SK-N-SH (cell line): ENCODE results near the gene ZNF526. TPM values are rescaled to one million over a fixed set of nuclear protein-coding genes. Genes with fewer than 3 reads are reported as not detected.

Experiments
- CTCF ChIA-PET: fragments of 300-600, 350-600 bp; formaldehyde crosslinking; extraction: SDS; loops from one replicate; lab custom pipeline; 2021; lab: Yijun Ruan, JAX
- POLR2A ChIA-PET: fragments of 350-600 bp; sonication (Branson Sonifier 250); formaldehyde crosslinking; extraction: SDS; loops from one replicate; lab custom pipeline; 2020; ENCODE audit warnings: antibody characterized with exemption, inconsistent platforms; lab: Yijun Ruan, JAX
- DNase-seq: peaks from one replicate; pipeline ENCODE4 v3.0.0; 2012
- H2AFZ ChIP-seq: fragments of 200-600 bp; sonication (generic); 2 replicates; pipeline ENCODE4 v1.8.1; 2016; ENCODE audit warnings: antibody characterized with exemption, mild to moderate bottlenecking, low read depth
- H3F3A ChIP-seq: fragments of 200-600 bp; sonication (generic); replicated peaks from 2 replicates; pipeline ENCODE3; 2016; ENCODE audit warnings: antibody characterized with exemption, mild to moderate bottlenecking; ENCODE audit not compliant: insufficient read depth
- H3K27ac ChIP-seq, 2 experiments: fragments of 200-500 bp in 1 of 2; fragments of 200-600 bp in 1 of 2; sonication (Bioruptor generic) in 1 of 2; sonication (generic), shearing (Covaris generic) in 1 of 2; 2 replicates each; pipeline versions ENCODE4 v1.5.1 to v1.6.1; 2014 to 2016; ENCODE audit warnings: low read depth in 2 of 2, inconsistent platforms in 1 of 2, low read length in 1 of 2, mild to moderate bottlenecking in 1 of 2, mixed read lengths in 1 of 2
- H3K27me3 ChIP-seq: fragments of 200-600 bp; sonication (generic), shearing (Covaris generic); 2 replicates; pipeline ENCODE4 v1.6.1; 2016; ENCODE audit warnings: mixed run types; ENCODE audit not compliant: insufficient read depth
- H3K36me3 ChIP-seq, 2 experiments: fragments of 200-500 bp in 1 of 2; fragments of 200-600 bp in 1 of 2; sonication (Bioruptor generic) in 1 of 2; sonication (generic) in 1 of 2; replicated peaks in 1 of 2; 2 replicates each; pipeline versions ENCODE3 to v1.5.1; 2014 to 2016; ENCODE audit warnings: low read length in 1 of 2, mild to moderate bottlenecking in 1 of 2; ENCODE audit not compliant: insufficient read depth in 2 of 2, control insufficient read depth in 1 of 2
- H3K4me1 ChIP-seq, 2 experiments: fragments of 200-500 bp in 1 of 2; fragments of 200-600 bp in 1 of 2; sonication (Bioruptor generic) in 1 of 2; sonication (generic), shearing (Covaris generic) in 1 of 2; 2 replicates each; pipeline versions ENCODE4 v1.5.1 to v1.6.1; 2014 to 2016; ENCODE audit warnings: low read depth in 1 of 2, low read length in 1 of 2, mixed run types in 1 of 2; ENCODE audit not compliant: insufficient read depth in 2 of 2, control insufficient read depth in 1 of 2
- H3K4me2 ChIP-seq: fragments of 200-600 bp; sonication (generic), shearing (Covaris generic); 2 replicates; pipeline ENCODE4 v1.6.1; 2017; ENCODE audit warnings: mixed run types
- H3K4me3 ChIP-seq, 2 experiments: fragments of 200-500 bp in 1 of 2; fragments of 200-600 bp in 1 of 2; sonication (Bioruptor generic) in 1 of 2; sonication (generic), shearing (Covaris generic) in 1 of 2; 2 replicates each; pipeline versions ENCODE4 v1.5.1 to v1.8.1; 2014 to 2016; ENCODE audit warnings: low read depth in 2 of 2, inconsistent platforms in 1 of 2, low read length in 1 of 2, mild to moderate bottlenecking in 1 of 2, mixed read lengths in 1 of 2, moderate library complexity in 1 of 2
- H3K79me2 ChIP-seq: fragments of 200-600 bp; sonication (generic); 2 replicates; pipeline ENCODE4 v1.8.1; 2017; ENCODE audit warnings: mild to moderate bottlenecking; ENCODE audit not compliant: insufficient read depth
- H3K9ac ChIP-seq: fragments of 200-600 bp; sonication (generic); 2 replicates; pipeline ENCODE4 v1.6.1; 2017; ENCODE audit warnings: mixed run types
- H3K9me2 ChIP-seq: fragments of 200-600 bp; sonication (generic); 2 replicates; pipeline ENCODE4 v1.6.1; 2017; ENCODE audit warnings: mixed run types
- H3K9me3 ChIP-seq: fragments of 200-600 bp; sonication (generic); 2 replicates; pipeline ENCODE4 v1.6.1; 2017; ENCODE audit warnings: mixed run types, mild to moderate bottlenecking, moderate library complexity
- H4K20me1 ChIP-seq: fragments of 200-600 bp; sonication (generic); 2 replicates; pipeline ENCODE4 v1.6.1; 2017; ENCODE audit warnings: mild to moderate bottlenecking, mixed run types; ENCODE audit not compliant: insufficient read depth
- CHD2 ChIP-seq: fragments of 150-350 bp; IDR thresholded peaks from 2 replicates; pipeline ENCODE4 v1.6.1; 2018; ENCODE audit warnings: low read length; ENCODE audit not compliant: partially characterized antibody
- CTCF ChIP-seq: fragments of 200-600 bp; sonication (generic); IDR thresholded peaks from 2 replicates; pipeline ENCODE4 v1.6.1; 2017; ENCODE audit warnings: antibody characterized with exemption, mild to moderate bottlenecking, moderate library complexity
- ELF1 ChIP-seq: IDR thresholded peaks from 2 replicates; pipeline ENCODE4 v1.4.0; 2012
- EP300 ChIP-seq, 2 experiments: IDR thresholded peaks; 2 replicates each; pipeline versions ENCODE4 v1.4.0 to v1.6.1; 2012; ENCODE audit warnings: borderline replicate concordance in 1 of 2, low read depth in 1 of 2, low read length in 1 of 2
- EZH2phosphoT487 ChIP-seq: fragments of 200-600 bp; sonication (generic); IDR thresholded peaks from 2 replicates; pipeline ENCODE4 v1.6.1; 2017; ENCODE audit warnings: low read depth, mixed run types, mild to moderate bottlenecking, antibody characterized with exemption, moderate library complexity, borderline replicate concordance
- FOXM1 ChIP-seq: IDR thresholded peaks from 2 replicates; pipeline ENCODE4 v1.4.0; 2012; ENCODE audit warnings: low read depth, mild to moderate bottlenecking
- GABPA ChIP-seq: IDR thresholded peaks from 2 replicates; pipeline ENCODE4 v1.4.0; 2012; ENCODE audit warnings: low read depth, mild to moderate bottlenecking
- GATA2 ChIP-seq: sonication (generic); formaldehyde crosslinking; IDR thresholded peaks from 2 replicates; pipeline ENCODE4 v1.5.0; 2020; ENCODE audit warnings: mild to moderate bottlenecking, missing genetic modification reagents
- JUND ChIP-seq: IDR thresholded peaks from 2 replicates; pipeline ENCODE4 v1.4.0; 2012
- MXI1 ChIP-seq: IDR thresholded peaks from 2 replicates; pipeline ENCODE4 v1.6.1; 2012; ENCODE audit warnings: mild to moderate bottlenecking, low read depth, low read length, improper control_type of control experiment
- NRF1 ChIP-seq: IDR thresholded peaks from 2 replicates; pipeline ENCODE4 v1.6.1; 2012; ENCODE audit warnings: low read depth, mild to moderate bottlenecking, low read length
- RAD21 ChIP-seq: IDR thresholded peaks from 2 replicates; pipeline ENCODE4 v1.6.1; 2012; ENCODE audit warnings: mild to moderate bottlenecking, low read length
- RCOR1 ChIP-seq: fragments of 150-350 bp; IDR thresholded peaks from 2 replicates; pipeline ENCODE4 v1.6.1; 2017; ENCODE audit warnings: antibody characterized with exemption, low read length
- RFX5 ChIP-seq: IDR thresholded peaks from 2 replicates; pipeline ENCODE4 v1.6.1; 2012; ENCODE audit warnings: mild to moderate bottlenecking, improper control_type of control experiment, low read length
- SIN3A ChIP-seq: IDR thresholded peaks from 2 replicates; pipeline ENCODE4 v1.6.1; 2012; ENCODE audit warnings: low read depth, mild to moderate bottlenecking, low read length, moderate library complexity, borderline replicate concordance
- SMC3 ChIP-seq: IDR thresholded peaks from 2 replicates; pipeline ENCODE4 v1.6.1; 2012; ENCODE audit warnings: low read depth, low read length, improper control_type of control experiment
- TCF12 ChIP-seq: IDR thresholded peaks from 2 replicates; pipeline ENCODE4 v1.4.0; 2012
- USF1 ChIP-seq: IDR thresholded peaks from 2 replicates; pipeline ENCODE4 v1.4.0; 2012; ENCODE audit warnings: low read depth, borderline replicate concordance
- USF2 ChIP-seq: fragments of 150-350 bp; IDR thresholded peaks from 2 replicates; pipeline ENCODE4 v1.6.1; 2017; ENCODE audit warnings: antibody characterized with exemption, low read length, low read depth, borderline replicate concordance
- YY1 ChIP-seq: IDR thresholded peaks from 2 replicates; pipeline ENCODE4 v1.4.0; 2012; ENCODE audit warnings: low read depth, mild to moderate bottlenecking
- ZBTB33 ChIP-seq: IDR thresholded peaks from 2 replicates; pipeline ENCODE4 v1.4.0; 2012; ENCODE audit warnings: low read depth, borderline replicate concordance
- WGBS: methylation state at CpG from one replicate; pipeline ENCODE4 v1.1.6; 2017; ENCODE audit warnings: low lambda C conversion rate; 5-methylcytosine and 5-hydroxymethylcytosine counted together
- polyA plus RNA-seq, 3 experiments: library from polyadenylated mRNA; depleted of rRNA; stranded (reverse); fragments of >200 nt; gene quantifications; 2 replicates each; pipeline ENCODE4 v1.2.3, GENCODE V29; 2012
- TF ChIP-seq, protein P1 (sequence below): IDR thresholded peaks from 2 replicates; pipeline ENCODE4 v1.4.0; 2012; ENCODE audit warnings: low read depth

The ZNF526 gene
- polyA plus RNA-seq, 1 of the 3 experiments (the other 2 are of a cell fraction): 3.5 TPM

GRCh38 chr19:42176990-42177685 lies 43.0 kb upstream of the ZNF526 start:
- Histone ChIP-seq H4K20me1 (no peaks in the 10 kb centered on the region), H2AFZ (peak overlapping the region; percentile 59; the same call in 1 of the 2 replicates), H3K9me3 (no peaks in the 10 kb centered on the region), H3K27me3 (peaks cover 37% of the 10 kb centered on the region), H3K36me3 (no peaks in the 10 kb centered on the region), H3K9ac (peak overlapping the region; percentile 39; the same call in 1 of the 2 replicates), H3K4me3 (peak overlapping the region; percentile 52 to 78), H3K27ac (peak overlapping the region in 1 of 2 experiments; percentile 41; a peak in 1 of 4 replicates), H3K9me2 (no peaks in the 10 kb centered on the region), H3K4me1 (peaks cover 0 to 11% of the 10 kb centered on the region in 2 experiments; a peak in 1 of 4 replicates), H3K79me2 (no peaks in the 10 kb centered on the region), H3F3A (peaks cover 12% of the 10 kb centered on the region), H3K4me2 (peak overlapping the region; percentile 91)
- DNase-seq: peak; percentile 91
- ChIA-PET CTCF (interaction anchor here (0.8 to 3.9 kb wide), 14 partner anchors 10 to 103 kb away, joined by 3 to 32 read pairs (median 4); partner anchors contain the start of gene POU2F2), POLR2A (no interaction called here)
- peak; percentile 26; the same call in 1 of the 2 replicates for TF ChIP-seq SIN3A
- no peak for TF ChIP-seq JUND
- no peak for TF ChIP-seq RAD21
- TF ChIP-seq, protein P1, sequence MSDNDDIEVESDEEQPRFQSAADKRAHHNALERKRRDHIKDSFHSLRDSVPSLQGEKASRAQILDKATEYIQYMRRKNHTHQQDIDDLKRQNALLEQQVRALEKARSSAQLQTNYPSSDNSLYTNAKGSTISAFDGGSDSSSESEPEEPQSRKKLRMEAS: no peak
- 0 out of 2 replicates have a peak, but pooled peaks have one; percentile 2 for TF ChIP-seq SMC3
- TF ChIP-seq RFX5: no peak
- TF ChIP-seq USF1: no peak
- TF ChIP-seq NRF1: peak; percentile 41; the same call in 1 of the 2 replicates
- peak; percentile 36 for TF ChIP-seq CTCF
- no peak for TF ChIP-seq FOXM1
- under 1% methylated on average over 34 of the region's 66 CpGs for WGBS

GRCh38 chr19:42177686-42178019 lies 42.5 kb upstream of the ZNF526 start:
- Histone ChIP-seq H3K4me1 (peaks cover 0 to 11% of the 10 kb centered on the region in 2 experiments; a peak in 1 of 4 replicates), H3K9me2 (no peaks in the 10 kb centered on the region), H3F3A (peaks cover 12% of the 10 kb centered on the region), H4K20me1 (no peaks in the 10 kb centered on the region), H3K4me3 (peak overlapping the region in 1 of 2 experiments; percentile 61; a peak in 3 of 4 replicates), H3K27me3 (peaks cover 37% of the 10 kb centered on the region), H3K9ac (no peak overlapping the region), H2AFZ (peak overlapping the region; percentile 59; the same call in 1 of the 2 replicates), H3K4me2 (peak overlapping the region; percentile 88), H3K36me3 (no peaks in the 10 kb centered on the region), H3K9me3 (no peaks in the 10 kb centered on the region), H3K27ac (no peak overlapping the region), H3K79me2 (no peaks in the 10 kb centered on the region)
- ChIA-PET POLR2A (no interaction called here), CTCF (interaction anchor here (0.8 to 3.9 kb wide), 8 partner anchors 19 to 102 kb away, joined by 3 to 32 read pairs (median 6); partner anchors contain the start of gene POU2F2)
- DNase-seq: no peak
- WGBS: 65% methylated on average over 3 of the region's 3 CpGs
- TF ChIP-seq CHD2 (no peak), YY1 (no peak), SIN3A (no peak), SMC3 (no peak), EP300 (IDR thresholded peaks at IDR 0.05; ENCODE audit: borderline replicate concordance in 1 of 2, low read depth in 1 of 2, low read length in 1 of 2) (no peak), GATA2 (CRISPR knock-in tag) (no peak), RCOR1 (no peak), USF2 (no peak), TCF12 (no peak), MXI1 (no peak), GABPA (no peak), EZH2phosphoT487 (no peak), ZBTB33 (no peak), JUND (no peak), ELF1 (no peak)
